Neuron (in vitro differentiated cells): ENCODE measurements around the gene RPSA.
"Not testable (repeated sequence)": the region's sequence is repeated elsewhere in the genome, so short reads cannot be mapped to it uniquely, and the experiment has no call there.

Experiments used
- H2AFZ ChIP-seq: one replicate; pipeline ENCODE4 v1.6.1; 2013; ENCODE audit warnings: low read depth, mild to moderate bottlenecking, inconsistent platforms, low read length, moderate library complexity
- H3K27me3 ChIP-seq: one replicate; pipeline ENCODE4 v1.6.1; 2013; ENCODE audit warnings: low read length; ENCODE audit not compliant: insufficient read depth
- H3K36me3 ChIP-seq: one replicate; pipeline ENCODE4 v1.6.1; 2013; ENCODE audit warnings: low read length; ENCODE audit not compliant: insufficient read depth
- H3K4me1 ChIP-seq: one replicate; pipeline ENCODE4 v1.6.1; 2013; ENCODE audit warnings: low read length; ENCODE audit not compliant: insufficient read depth
- H3K4me3 ChIP-seq: 2 replicates; pipeline ENCODE4 v1.5.1; 2013; ENCODE audit warnings: mild to moderate bottlenecking, low read length, moderate library complexity
- H3K9me3 ChIP-seq: one replicate; pipeline ENCODE4 v1.6.1; 2013; ENCODE audit warnings: low read length

RPSA gene

DNA sequence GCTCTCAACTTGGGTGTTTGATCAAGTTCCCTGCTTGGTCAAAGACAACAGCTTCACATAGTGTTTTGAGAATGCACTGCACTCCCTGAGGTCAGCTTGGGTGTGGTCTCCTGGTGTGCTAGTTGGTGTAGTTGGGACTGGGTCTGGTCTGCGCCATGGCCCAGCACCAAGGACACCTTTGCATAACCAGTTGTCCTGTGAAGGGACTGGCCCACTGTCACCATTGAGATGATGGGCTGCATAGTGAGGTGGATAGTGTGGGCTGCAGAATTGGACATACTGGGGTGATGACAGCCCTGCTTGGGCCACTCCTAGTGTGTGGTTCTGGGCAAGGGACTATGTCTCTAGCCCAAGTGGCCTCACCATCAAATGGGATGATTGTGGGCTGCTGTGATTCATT is 9.5 kb downstream of the RPSA start:
- H3K4me3 ChIP-seq = no peak overlapping the region
- H3K9me3 ChIP-seq = no peaks in the 10 kb centered on the region
- H2AFZ ChIP-seq = no peak overlapping the region
- H3K4me1 ChIP-seq = no peaks in the 10 kb centered on the region
- peaks cover 27% of the 10 kb centered on the region for H3K36me3 ChIP-seq
- H3K27me3 ChIP-seq = no peaks in the 10 kb centered on the region

DNA sequence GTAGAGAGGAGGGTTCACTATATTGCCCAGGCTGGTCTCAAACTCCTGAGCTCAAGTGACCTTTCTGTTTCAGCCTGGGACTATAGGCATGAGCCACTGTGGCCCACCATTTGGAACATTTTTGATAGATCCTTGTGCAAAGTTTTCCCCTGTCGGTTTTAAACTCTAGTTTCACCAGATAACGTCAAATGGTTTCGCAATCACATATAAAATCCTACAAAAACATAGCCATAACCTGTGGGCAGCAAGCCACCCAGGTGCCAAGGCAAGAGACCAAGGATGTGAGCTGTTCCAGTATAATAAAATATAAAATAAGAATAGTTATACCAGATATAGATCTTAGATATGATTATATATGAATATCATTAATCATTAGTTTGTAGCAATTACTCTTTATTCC is 10.5 kb downstream of the RPSA start:
- H2AFZ ChIP-seq, H3K4me3 ChIP-seq, H3K27me3 ChIP-seq, H3K9me3 ChIP-seq, H3K4me1 ChIP-seq: not testable (repeated sequence)
- peaks cover 17% of the 10 kb centered on the region for H3K36me3 ChIP-seq

DNA sequence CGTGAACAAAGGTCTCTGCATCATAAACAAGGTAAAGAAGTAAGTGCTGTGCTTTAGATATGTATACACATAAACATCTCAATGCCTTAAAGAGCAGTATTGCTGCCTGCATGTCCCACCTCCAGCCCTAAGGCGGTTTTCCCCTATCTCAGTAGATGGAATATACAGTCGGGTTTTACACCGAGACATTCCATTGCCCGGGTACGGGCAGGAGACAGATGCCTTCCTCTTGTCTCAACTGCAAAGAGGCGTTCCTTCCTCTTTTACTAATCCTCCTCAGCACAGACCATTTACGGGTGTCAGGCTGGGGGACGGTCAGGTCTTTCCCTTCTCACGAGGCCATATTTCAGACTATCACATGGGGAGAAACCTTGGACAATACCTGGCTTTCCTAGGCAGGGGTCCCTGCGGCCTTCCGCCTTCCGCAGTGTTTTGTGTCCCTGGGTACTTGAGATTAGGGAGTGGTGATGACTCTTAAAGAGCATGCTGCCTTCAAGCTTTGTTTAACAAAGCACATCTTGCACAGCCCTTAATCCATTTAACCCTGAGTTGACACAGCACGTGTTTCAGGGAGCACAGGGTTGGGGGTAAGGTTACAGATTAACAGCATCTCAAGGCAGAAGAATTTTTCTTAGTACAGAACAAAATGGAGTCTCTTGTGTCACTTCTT is 12.2 kb downstream of the RPSA start:
- H3K4me1 ChIP-seq, H3K27me3 ChIP-seq, H3K4me3 ChIP-seq, H3K9me3 ChIP-seq, H3K36me3 ChIP-seq, H2AFZ ChIP-seq: not testable (repeated sequence)

DNA sequence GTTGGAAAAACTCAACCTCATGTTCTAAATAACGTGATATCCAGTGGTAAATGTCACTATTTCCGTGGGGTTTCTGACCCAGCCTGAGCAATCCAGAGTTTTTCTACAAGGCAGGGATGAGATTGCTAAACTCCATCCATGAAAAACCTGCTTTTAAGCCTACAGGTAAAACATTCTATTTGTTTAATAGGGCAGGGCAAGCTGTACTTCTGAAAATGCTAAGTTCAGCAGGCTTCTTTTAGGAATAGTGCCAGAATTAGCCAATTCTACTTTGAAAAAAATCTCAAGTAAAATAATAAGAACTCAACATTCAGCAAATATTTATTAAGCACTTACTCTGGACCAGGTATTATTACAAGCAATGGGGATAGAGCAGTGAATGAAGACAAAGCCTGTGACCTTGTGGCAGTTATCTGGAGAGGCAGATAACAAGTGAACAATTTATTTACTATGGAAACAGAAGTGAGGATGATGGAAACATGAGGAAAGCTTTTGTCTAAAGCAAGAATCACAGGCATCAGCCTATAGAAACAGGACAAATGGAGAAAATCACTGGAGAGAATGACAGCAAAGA is 13.3 kb downstream of the RPSA start:
- Histone ChIP-seq H3K9me3 (no peaks in the 10 kb centered on the region), H3K4me3 (no peak overlapping the region)

DNA sequence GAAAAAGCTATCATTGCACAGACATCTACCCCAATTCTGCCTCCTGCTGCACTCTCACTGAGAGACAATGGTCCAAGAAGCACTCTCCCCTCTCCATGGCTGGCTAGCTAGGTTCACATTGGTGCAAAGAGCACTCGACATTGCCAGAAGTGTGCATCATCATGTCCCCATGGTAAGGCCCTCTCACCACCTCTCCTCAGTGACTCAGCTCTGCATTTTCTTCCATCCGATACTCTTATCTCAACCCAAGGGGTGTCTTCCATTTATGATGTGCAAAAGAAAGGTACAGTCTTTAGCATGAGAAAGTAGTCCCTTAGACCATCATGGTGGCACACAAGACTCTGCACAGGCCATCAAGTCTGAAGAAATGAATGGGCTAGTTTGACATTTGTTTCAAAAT is 14.0 kb downstream of the RPSA start:
- Histone ChIP-seq H2AFZ (no peak overlapping the region), H3K4me3 (no peak overlapping the region), H3K36me3 (no peaks in the 10 kb centered on the region), H3K9me3 (no peaks in the 10 kb centered on the region), H3K27me3 (no peaks in the 10 kb centered on the region), H3K4me1 (no peaks in the 10 kb centered on the region)

More for the DNA sequence above, 13.3 kb downstream of the RPSA start:
- no peaks in the 10 kb centered on the region for H3K4me1 ChIP-seq
- H3K27me3 ChIP-seq = no peaks in the 10 kb centered on the region
- H2AFZ ChIP-seq = no peak overlapping the region
- H3K36me3 ChIP-seq = no peaks in the 10 kb centered on the region

DNA sequence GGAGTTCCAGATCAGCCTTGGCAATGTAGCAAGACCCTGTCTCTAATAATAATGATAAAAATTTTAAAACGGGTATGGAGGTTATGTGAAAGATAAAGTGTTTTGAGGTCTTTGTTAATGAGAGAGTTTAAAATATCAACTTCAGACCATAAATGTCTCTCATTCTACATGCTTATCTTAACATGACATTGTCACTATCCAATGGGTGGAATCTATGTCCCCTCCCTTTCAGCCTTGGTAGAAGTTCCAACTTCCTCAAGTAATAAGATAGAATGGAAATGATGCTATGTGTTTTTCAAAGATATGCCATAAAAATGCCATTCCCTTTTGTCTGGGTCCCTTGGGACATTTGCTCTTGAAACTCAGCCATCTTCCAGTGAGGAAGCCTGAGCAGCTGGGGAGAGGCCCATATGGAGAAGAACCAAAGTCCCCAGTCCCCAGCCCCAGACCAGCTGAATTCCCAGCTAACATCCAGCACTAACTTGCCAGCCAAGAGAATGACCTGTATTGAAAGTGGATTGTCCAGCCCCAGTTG is 17.0 kb downstream of the RPSA start:
- H2AFZ ChIP-seq = no peak overlapping the region
- H3K4me1 ChIP-seq = no peaks in the 10 kb centered on the region
- H3K9me3 ChIP-seq = no peaks in the 10 kb centered on the region
- no peaks in the 10 kb centered on the region for H3K27me3 ChIP-seq
- H3K36me3 ChIP-seq = no peaks in the 10 kb centered on the region
- H3K4me3 ChIP-seq = no peak overlapping the region

DNA sequence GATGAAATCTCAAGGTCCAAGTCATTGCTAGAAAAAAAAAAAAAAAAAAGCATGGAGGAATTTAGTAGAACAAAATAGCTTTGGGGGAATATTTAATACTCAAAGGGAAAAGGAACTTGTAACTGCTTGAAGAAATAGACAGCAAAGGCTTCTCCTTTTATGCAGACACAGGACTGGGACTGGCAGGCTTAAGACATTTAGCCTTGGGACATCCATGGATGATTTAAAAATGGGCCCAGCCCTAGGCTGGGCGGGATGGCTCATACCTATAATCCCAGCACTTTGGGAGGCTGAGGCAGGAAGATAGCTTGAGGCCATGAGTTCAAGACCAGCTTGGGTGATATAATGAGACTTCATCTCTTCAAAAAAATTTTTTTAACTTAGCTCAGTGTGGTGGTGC is 19.8 kb downstream of the RPSA start:
- Histone ChIP-seq H3K4me1 (no peaks in the 10 kb centered on the region), H3K9me3 (no peaks in the 10 kb centered on the region), H3K4me3 (no peak overlapping the region), H3K36me3 (no peaks in the 10 kb centered on the region), H2AFZ (no peak overlapping the region), H3K27me3 (no peaks in the 10 kb centered on the region)

DNA sequence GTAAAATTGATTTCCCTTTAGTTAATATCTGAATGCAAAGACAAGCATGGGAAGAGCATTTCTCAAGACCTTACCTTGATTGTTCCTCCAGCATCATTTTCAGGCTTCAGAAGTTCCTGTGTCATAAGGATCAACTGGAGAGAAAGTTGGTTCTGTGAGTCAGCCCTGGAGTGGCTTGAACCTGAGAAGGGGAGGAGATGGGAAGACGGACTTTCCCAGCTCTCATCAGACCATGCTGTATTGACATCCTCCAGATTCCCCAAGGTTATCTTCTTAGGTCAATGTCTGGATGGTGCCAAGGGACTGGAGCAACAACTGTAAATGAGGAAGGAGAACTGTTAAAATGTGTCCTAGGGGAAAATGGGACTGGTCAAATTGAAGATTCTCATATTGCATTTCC is 21.0 kb downstream of the RPSA start:
- H3K4me1 ChIP-seq = no peaks in the 10 kb centered on the region
- no peaks in the 10 kb centered on the region for H3K27me3 ChIP-seq
- no peaks in the 10 kb centered on the region for H3K9me3 ChIP-seq
- no peak overlapping the region for H3K4me3 ChIP-seq
- H2AFZ ChIP-seq = no peak overlapping the region
- H3K36me3 ChIP-seq = no peaks in the 10 kb centered on the region

DNA sequence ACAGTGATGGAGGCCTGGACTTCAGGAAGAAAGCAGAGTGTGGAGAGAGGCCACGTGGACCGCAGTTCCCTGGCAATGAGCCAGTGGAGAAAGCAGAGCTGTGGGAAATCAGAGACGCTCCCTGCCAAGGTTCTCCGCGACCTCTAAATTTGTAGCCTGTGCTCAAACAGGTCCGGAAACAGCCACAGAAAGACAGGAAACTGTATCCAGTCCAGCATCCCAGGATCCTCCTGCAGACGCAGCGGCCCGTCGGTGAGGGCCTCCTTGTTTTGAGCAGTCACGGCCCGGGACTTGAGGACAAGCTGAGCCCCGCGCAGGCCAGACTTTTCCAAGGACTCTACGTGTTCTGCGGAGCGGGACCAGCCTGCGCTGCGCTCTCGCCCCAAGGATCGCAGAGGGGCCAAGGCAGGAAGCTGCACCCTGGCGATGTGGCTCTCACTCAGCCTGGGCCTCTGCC is 22.3 kb downstream of the RPSA start:
- Histone ChIP-seq H2AFZ (no peak overlapping the region), H3K4me1 (no peaks in the 10 kb centered on the region), H3K36me3 (no peaks in the 10 kb centered on the region), H3K4me3 (no peak overlapping the region), H3K27me3 (no peaks in the 10 kb centered on the region), H3K9me3 (no peaks in the 10 kb centered on the region)

DNA sequence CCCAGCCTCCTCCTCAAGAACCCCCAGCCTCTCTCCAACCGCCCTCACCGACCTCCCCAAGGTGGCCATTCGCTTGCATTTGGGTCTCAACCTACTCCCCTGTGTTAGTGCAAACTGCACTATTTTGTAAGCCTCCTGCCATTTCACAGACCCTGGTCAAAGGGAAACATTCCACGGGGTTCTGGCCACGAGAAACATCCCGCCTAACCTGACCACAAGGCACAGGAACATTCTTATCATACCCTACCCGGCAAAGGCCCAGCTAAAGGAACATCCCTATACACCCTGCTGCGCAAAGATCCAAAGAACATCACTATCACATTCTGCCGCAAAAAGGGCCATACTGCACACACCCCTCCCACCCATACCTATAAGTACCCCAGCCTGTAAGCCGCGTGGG is 22.9 kb downstream of the RPSA start:
- no peaks in the 10 kb centered on the region for H3K36me3 ChIP-seq
- H2AFZ ChIP-seq = no peak overlapping the region

DNA sequence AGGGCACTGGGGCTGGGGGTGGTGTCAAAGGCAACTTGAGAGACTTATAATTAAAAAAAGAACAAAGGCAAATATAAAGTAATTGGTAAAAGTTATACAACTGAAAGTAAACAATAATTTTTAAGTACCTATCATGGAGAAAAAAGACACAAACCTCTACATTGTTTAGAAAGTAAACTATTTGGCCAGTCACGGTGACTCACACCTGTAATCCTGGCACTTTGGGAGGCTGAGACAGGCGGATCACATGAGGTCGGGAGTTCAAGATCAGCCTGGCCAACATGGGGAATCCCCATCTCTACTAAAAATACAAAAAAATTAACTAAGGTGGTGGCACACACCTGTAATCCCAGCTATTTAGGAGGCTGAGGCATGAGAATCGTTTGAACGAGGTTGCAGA is 25.8 kb downstream of the RPSA start:
- H3K9me3 ChIP-seq = no peaks in the 10 kb centered on the region
- H2AFZ ChIP-seq = no peak overlapping the region
- H3K36me3 ChIP-seq = no peaks in the 10 kb centered on the region
- no peaks in the 10 kb centered on the region for H3K4me1 ChIP-seq
- peaks cover 5% of the 10 kb centered on the region for H3K27me3 ChIP-seq
- no peak overlapping the region for H3K4me3 ChIP-seq

More for the DNA sequence above, 22.9 kb downstream of the RPSA start:
- Histone ChIP-seq H3K4me1 (no peaks in the 10 kb centered on the region), H3K9me3 (no peaks in the 10 kb centered on the region), H3K4me3 (no peak overlapping the region), H3K27me3 (peaks cover 5% of the 10 kb centered on the region)

DNA sequence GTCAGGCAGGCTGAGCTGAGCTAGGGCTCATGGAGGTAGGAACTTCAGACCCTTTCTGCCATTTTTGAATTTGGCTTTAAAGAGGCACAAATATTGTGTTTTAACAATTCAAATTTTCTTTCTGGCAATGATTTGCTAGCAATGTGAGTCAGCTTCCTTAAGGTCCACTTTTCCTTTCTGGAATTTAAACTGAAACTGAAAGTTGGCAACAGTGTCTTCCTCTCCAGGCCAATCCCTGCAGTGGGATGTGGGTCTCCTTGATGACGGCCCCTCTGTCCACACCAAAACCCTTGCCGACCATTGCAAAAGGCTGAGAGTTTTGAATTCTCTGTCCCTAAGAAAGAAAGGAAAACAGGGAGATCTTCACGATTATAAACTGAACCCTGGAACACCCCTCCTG is 27.1 kb downstream of the RPSA start:
- H3K4me3 ChIP-seq = no peak overlapping the region
- no peaks in the 10 kb centered on the region for H3K9me3 ChIP-seq

DNA sequence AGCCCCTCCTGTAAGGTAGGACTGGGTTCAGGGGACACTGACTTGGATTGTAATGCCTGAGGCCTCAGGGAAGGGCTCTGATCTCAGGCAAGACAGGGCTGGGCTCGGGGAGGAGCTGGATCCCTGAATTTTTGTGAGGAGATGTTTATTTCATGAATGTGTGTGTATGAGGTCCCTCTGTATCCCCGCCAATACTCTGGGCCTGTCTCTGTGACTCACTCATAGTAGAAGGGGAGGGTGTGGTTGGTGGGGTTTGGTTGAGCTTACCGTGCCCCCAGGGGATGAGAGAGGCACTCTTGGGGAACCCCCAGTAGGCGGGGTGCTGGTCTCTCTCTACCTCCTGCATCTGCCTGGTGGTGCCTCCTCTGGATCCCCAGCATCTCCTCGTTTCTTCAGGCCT is 28.1 kb downstream of the RPSA start:
- H3K4me1 ChIP-seq = no peaks in the 10 kb centered on the region
- H3K9me3 ChIP-seq = no peaks in the 10 kb centered on the region
- peaks cover 5% of the 10 kb centered on the region for H3K27me3 ChIP-seq
- H2AFZ ChIP-seq = no peak overlapping the region
- H3K36me3 ChIP-seq = no peaks in the 10 kb centered on the region
- no peak overlapping the region for H3K4me3 ChIP-seq

More for the DNA sequence above, 27.1 kb downstream of the RPSA start:
- H3K4me1 ChIP-seq = no peaks in the 10 kb centered on the region
- H3K36me3 ChIP-seq = no peaks in the 10 kb centered on the region
- H2AFZ ChIP-seq = no peak overlapping the region
- H3K27me3 ChIP-seq = peaks cover 5% of the 10 kb centered on the region
